ENCODE measurements around the gene LPP. TPM values are rescaled to one million over a fixed set of nuclear protein-coding genes. Genes with fewer than 3 reads are reported as not detected.

Gene LPP
- total RNA-seq, 1 donor from 2014 or later = 93.9 TPM

GRCh38 chr3:188150982-188151381 is 3.0 kb upstream of the LPP start:
- DNase-seq (ENCODE audit: low read depth) = no peak
- no peak overlapping the region for H3K4me3 ChIP-seq (ENCODE audit: low read depth, low read length)
- TF ChIP-seq CTCF (conservative IDR thresholded peaks at IDR 0.05; ENCODE audit: low read depth, low read length) = no peak

- H3K4me3 ChIP-seq (ENCODE audit: low read depth, low read length) = no peak overlapping the region
- no peak for TF ChIP-seq CTCF (conservative IDR thresholded peaks at IDR 0.05; ENCODE audit: low read depth, low read length)
- no peak for DNase-seq (ENCODE audit: low read depth)
Observed at GRCh38 chr3:188151438-188151837, 2.5 kb upstream of the LPP start.

DNA sequence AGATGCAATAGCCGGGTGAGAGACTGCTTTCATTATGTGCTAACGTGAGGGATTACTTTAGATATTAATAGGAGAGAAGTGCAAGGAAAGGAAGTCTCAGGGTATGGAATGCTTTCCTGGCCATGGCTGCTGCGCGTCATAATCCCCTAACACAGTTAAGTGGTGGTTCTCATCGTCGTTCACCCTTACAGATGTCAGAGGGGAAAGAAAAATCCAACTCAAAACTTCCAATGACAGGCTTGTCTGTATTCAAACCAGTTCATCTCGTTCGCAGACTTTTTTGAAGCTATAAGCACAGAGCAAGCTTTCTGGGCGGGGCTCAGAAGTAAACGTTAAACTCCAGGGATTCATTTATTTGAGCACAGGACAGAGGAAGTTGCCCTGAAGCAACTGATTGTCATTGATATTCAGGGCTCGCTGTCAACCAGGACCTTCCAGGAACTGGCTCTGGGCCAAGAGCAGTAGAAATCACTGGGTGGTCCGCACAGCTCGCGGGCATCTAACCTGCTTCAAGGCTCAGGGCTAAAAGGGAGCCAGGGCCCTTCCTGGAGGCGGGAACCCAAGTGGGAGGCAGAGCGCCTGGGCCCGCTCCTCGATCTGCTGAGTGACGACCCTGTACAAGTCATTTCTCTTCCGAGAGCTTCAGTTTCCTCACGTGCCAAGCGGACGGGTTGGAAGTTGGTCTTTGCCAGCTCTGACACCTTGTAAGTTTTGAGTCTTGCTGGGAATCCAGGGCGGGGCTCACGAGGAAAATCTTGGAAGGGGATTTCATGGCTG is 1.1 kb upstream of the LPP start:
- peak overlapping the region; percentile 82 for H3K4me3 ChIP-seq (ENCODE audit: low read depth, low read length)
- TF ChIP-seq CTCF (conservative IDR thresholded peaks at IDR 0.05; ENCODE audit: low read depth, low read length) = no peak
- no peak for DNase-seq (ENCODE audit: low read depth)

- no peak for DNase-seq (ENCODE audit: low read depth)
- H3K4me3 ChIP-seq (ENCODE audit: low read depth, low read length) = peak overlapping the region; percentile 82
- no peak for TF ChIP-seq CTCF (conservative IDR thresholded peaks at IDR 0.05; ENCODE audit: low read depth, low read length)
Observed at GRCh38 chr3:188153437-188154013, 432 bp upstream of the LPP start.

DNA sequence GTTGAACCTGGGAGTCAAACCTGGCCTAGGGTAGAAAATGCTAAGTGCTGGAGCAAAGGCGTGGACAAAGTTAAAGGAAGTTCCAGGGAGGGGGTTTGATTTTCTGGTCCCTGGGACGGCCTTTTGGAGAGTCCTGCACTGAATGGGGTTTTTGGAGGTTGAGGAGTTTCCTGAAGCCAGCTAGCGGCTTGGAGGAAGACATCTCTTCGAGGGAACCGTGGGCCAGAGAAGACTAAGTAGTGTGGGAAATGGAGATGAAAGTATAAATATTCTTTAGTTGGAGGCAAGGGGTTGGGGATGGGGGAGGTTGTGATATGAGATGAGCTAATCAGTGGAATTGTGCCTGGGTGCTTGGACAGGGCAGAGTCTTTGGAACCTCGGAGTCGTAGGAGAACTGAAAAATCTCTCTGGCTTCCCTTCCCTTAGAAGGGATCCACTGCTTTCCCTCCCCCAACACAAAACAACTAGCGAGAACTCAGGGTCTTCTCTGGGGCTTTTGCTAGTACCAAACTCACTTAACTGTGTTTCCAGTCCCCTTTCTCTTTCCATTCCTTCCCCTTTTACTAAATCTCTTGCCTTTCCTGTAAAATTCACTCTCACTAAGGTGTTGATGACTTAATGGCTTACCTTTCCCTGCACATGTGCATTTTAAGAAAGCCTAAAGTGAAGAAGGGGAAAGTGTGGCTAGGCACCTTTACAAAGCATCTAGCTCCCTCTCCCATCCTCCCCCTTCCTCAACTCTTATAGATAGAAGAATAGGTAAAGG is 1.0 kb downstream of the LPP start:
- no peak for DNase-seq (ENCODE audit: low read depth)
- H3K4me3 ChIP-seq (ENCODE audit: low read depth, low read length) = peak overlapping the region; percentile 82
- TF ChIP-seq CTCF (conservative IDR thresholded peaks at IDR 0.05; ENCODE audit: low read depth, low read length) = no peak

- TF ChIP-seq CTCF (conservative IDR thresholded peaks at IDR 0.05; ENCODE audit: low read depth, low read length) = no peak
- H3K4me3 ChIP-seq (ENCODE audit: low read depth, low read length) = no peak overlapping the region
- no peak for DNase-seq (ENCODE audit: low read depth)
Observed at GRCh38 chr3:188156056-188156455, 2.1 kb downstream of the LPP start.
